Tibial artery (tissue), 4 donors: Measurements from ENCODE around the gene INTU.
"Not testable (repeated sequence)": the region's sequence is repeated elsewhere in the genome, so short reads cannot be mapped to it uniquely, and the experiment has no call there.

Experiments used
- DNase-seq, 2 donors: peaks; one replicate each; pipeline ENCODE4 v3.0.0-alpha.2; 2019
- H3K27ac ChIP-seq, 2 donors: fragments of 200-600 bp; sonication (generic) in 1 of 2; 1 replicate in 1 of 2; 2 replicates in 1 of 2; pipeline ENCODE4 v1.5.1; 2018 to 2019; ENCODE audit warnings: mild to moderate bottlenecking in 1 of 2
- H3K27me3 ChIP-seq, 2 donors: fragments of 200-600 bp; sonication (generic) in 1 of 2; one replicate each; pipeline versions ENCODE4 v1.5.1 to v1.6.0; 2016 to 2019
- H3K36me3 ChIP-seq, 3 donors: fragments of 200-600 bp; sonication (generic) in 2 of 3; one replicate each; pipeline ENCODE4 v1.5.1; 2016 to 2019; ENCODE audit warnings: mild to moderate bottlenecking in 2 of 3
- H3K4me1 ChIP-seq, 4 donors: fragments of 200-600 bp; sonication (generic) in 2 of 4; 1 replicate in 3 of 4; 2 replicates in 1 of 4; pipeline ENCODE4 v1.5.1; 2016 to 2019
- H3K4me3 ChIP-seq, 2 donors: fragments of 200-600 bp; sonication (generic) in 1 of 2; 1 replicate in 1 of 2; 2 replicates in 1 of 2; pipeline ENCODE4 v1.5.1; 2018 to 2019; ENCODE audit warnings: mild to moderate bottlenecking in 2 of 2
- H3K9me3 ChIP-seq, 3 donors: fragments of 200-600 bp; sonication (generic) in 1 of 3; one replicate each; pipeline ENCODE4 v1.5.1; 2016 to 2019
- CTCF ChIP-seq, 2 experiments: fragments of 200-600 bp in 1 of 2; fragments of 450-650 bp in 1 of 2; IDR thresholded peaks; one replicate each; pipeline ENCODE4 v1.5.1; 2017 to 2019; ENCODE audit warnings: antibody characterized with exemption in 2 of 2, mild to moderate bottlenecking in 1 of 2, moderate library complexity in 1 of 2
- intact Hi-C: fragments of 100-400 bp; cut with DNase I; formaldehyde crosslinking; loops from one replicate; pipeline ENCODE4 v1.15.0; 2023; ENCODE audit warnings: low total_unique reads

INTU gene

GRCh38 chr4:127643791-127644190 is 11.0 kb downstream of the INTU start:
- DNase-seq: no peak
- no peaks in the 10 kb centered on the region for H3K9me3 ChIP-seq

GRCh38 chr4:127648061-127648460 is 15.3 kb downstream of the INTU start:
- no peak for DNase-seq
- intact Hi-C loops: no loop called here
- no peak for TF ChIP-seq CTCF (IDR thresholded peaks at IDR 0.05)
- Histone ChIP-seq H3K36me3 (no peaks in the 10 kb centered on the region), H3K4me1 (peaks cover 0 to 22% (median 7%) of the 10 kb centered on the region in 4 donors), H3K4me3 (no peak overlapping the region), H3K27me3 (no peaks in the 10 kb centered on the region), H3K27ac (no peak overlapping the region), H3K9me3 (no peaks in the 10 kb centered on the region)

More at GRCh38 chr4:127643791-127644190, 11.0 kb downstream of the INTU start:
- intact Hi-C loops: no loop called here
- Histone ChIP-seq H3K27ac (peak overlapping the region; percentile 26 to 34), H3K4me3 (no peak overlapping the region), H3K27me3 (no peaks in the 10 kb centered on the region), H3K4me1 (peaks cover 0 to 38% (median 19%) of the 10 kb centered on the region in 4 donors), H3K36me3 (no peaks in the 10 kb centered on the region)
- no peak for TF ChIP-seq CTCF (IDR thresholded peaks at IDR 0.05)

GRCh38 chr4:127655590-127655989 is 22.8 kb downstream of the INTU start:
- intact Hi-C loops, H3K4me1 ChIP-seq, H3K27ac ChIP-seq: not testable (repeated sequence)

GRCh38 chr4:127656047-127656680 is 23.4 kb downstream of the INTU start:
- no peaks in the 10 kb centered on the region for H3K9me3 ChIP-seq
- intact Hi-C loops: no loop called here
- no peak for DNase-seq

More at GRCh38 chr4:127655590-127655989, 22.8 kb downstream of the INTU start:
- not testable (repeated sequence) for H3K27me3 ChIP-seq, H3K4me3 ChIP-seq, DNase-seq, H3K36me3 ChIP-seq, H3K9me3 ChIP-seq

GRCh38 chr4:127660284-127660885 is 27.6 kb downstream of the INTU start:
- no peaks in the 10 kb centered on the region for H3K27me3 ChIP-seq
- DNase-seq: no peak
- no peaks in the 10 kb centered on the region for H3K9me3 ChIP-seq
- TF ChIP-seq CTCF (IDR thresholded peaks at IDR 0.05): no peak
- no peak overlapping the region for H3K27ac ChIP-seq
- H3K4me3 ChIP-seq: no peak overlapping the region
- peaks cover 0 to 7% (median 0%) of the 10 kb centered on the region in 4 donors for H3K4me1 ChIP-seq
- intact Hi-C loops: no loop called here
- peaks cover 0 to 3% (median 0%) of the 10 kb centered on the region in 3 donors for H3K36me3 ChIP-seq

More at GRCh38 chr4:127656047-127656680, 23.4 kb downstream of the INTU start:
- no peak overlapping the region for H3K4me3 ChIP-seq
- H3K4me1 ChIP-seq: peaks cover 0 to 2% (median 0%) of the 10 kb centered on the region in 4 donors
- TF ChIP-seq CTCF (IDR thresholded peaks at IDR 0.05): no peak
- no peak overlapping the region for H3K27ac ChIP-seq
- no peaks in the 10 kb centered on the region for H3K36me3 ChIP-seq
- H3K27me3 ChIP-seq: no peaks in the 10 kb centered on the region

- TF ChIP-seq CTCF (IDR thresholded peaks at IDR 0.05): no peak
- no peak for DNase-seq
- intact Hi-C loops: no loop called here
- peaks cover 0 to 3% (median 0%) of the 10 kb centered on the region in 3 donors for H3K36me3 ChIP-seq
- no peaks in the 10 kb centered on the region for H3K4me1 ChIP-seq
- H3K27me3 ChIP-seq: no peaks in the 10 kb centered on the region
- no peak overlapping the region for H3K27ac ChIP-seq
- H3K4me3 ChIP-seq: no peak overlapping the region
- H3K9me3 ChIP-seq: no peaks in the 10 kb centered on the region
These were observed 34.4 kb downstream of the INTU start for GRCh38 chr4:127667116-127667515.
